Inferior parietal cortex (tissue), 1 donor: ENCODE results near the gene TBC1D22B.

ENCODE experiments used
- DNase-seq: peaks from one replicate; pipeline ENCODE4 v3.0.0-alpha.2; 2016; ENCODE audit errors: extremely low spot score

Gene TBC1D22B, protein sequence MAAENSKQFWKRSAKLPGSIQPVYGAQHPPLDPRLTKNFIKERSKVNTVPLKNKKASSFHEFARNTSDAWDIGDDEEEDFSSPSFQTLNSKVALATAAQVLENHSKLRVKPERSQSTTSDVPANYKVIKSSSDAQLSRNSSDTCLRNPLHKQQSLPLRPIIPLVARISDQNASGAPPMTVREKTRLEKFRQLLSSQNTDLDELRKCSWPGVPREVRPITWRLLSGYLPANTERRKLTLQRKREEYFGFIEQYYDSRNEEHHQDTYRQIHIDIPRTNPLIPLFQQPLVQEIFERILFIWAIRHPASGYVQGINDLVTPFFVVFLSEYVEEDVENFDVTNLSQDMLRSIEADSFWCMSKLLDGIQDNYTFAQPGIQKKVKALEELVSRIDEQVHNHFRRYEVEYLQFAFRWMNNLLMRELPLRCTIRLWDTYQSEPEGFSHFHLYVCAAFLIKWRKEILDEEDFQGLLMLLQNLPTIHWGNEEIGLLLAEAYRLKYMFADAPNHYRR

DNA sequence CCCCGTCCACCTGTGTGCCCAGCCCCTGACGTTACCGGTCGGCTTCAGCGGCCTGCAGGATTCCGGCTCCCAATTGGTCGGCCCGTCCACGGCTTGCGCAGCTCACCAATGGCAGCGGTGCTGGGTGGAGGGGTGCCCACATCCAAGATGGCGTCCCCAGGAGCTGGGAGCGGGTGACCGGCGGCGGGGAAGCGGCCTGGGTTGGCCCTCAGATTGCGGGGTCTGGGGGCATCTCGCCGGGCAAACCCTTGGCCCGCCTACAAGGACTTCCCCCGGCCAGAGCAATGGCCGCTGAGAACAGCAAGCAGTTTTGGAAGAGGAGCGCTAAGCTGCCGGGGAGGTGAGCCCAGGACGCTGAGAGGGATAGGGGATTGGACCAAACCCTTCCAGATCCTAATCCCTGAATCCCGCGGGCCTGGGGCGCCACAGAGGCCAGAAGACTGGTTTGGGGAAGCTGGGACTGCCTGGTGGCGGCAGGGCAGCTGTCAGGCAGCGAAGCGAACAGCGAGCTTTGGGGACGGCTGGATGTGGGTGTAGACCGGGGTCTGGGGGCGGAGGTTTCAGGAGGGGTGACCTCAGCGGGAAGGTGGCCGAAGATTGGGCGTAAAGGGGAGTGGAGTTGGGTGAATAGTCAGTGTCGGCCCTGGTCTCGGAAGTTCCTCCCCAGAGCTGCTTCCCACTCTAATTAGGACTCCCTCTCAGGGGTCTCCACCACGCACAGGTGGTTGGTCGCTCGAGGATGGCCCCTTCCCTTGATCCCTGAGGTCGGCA, at the start of gene TBC1D22B, which contains the start of gene TMEM217:
TSS of gene TBC1D22B (plus strand) at position 139 of the 771 bp plus-strand sequence. CDS start at position 285, 146 bp downstream.
TSS of gene TMEM217 (minus strand) at position 511 of the 771 bp plus-strand sequence. CDS start 39,114 bp downstream, outside the sequence.
- DNase-seq, result peak; percentile 93

GRCh38 chr6:37207903-37208456, 49.6 kb upstream of the TBC1D22B start:
- DNase-seq, result peak; percentile 75

- DNase-seq, result no peak
These were observed 48.8 kb upstream of the TBC1D22B start for GRCh38 chr6:37208793-37209192.

DNA sequence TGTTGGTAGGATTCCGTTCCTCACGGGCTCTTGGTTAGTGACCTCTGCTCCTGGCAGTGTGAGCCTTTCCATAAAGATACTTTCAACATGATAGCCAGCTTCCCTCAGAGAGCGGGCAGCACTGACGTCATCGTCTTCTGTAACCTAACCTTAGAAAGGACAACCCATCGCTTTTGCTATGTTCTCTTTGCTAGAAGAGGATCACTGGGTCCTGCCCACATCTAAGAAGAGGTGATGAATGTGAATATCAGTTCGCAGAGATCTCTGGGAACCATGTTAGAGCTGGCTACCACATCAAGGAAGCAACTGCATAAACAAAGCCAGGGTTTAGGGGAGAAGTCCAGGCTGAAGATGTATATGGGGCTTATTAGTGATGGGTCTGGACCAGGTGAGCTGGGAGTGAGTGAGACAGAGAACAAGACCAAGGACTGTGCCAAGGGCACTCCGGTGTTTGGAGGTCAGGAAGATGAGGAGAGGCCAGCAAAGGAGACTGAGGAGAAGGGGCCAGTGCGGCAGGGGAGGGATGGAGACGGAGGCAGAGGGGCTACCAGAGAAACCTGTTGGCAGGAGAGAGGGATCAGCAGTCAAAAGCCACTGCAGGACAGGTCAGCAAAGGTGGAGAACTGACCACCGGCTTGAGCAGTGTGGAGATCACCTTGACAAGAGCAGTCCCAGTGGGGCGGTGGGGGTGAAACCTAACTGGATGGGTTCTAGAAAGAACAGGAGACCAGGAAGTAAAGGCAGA, 47.9 kb upstream of the TBC1D22B start:
- DNase-seq, result no peak

- DNase-seq, result peak; percentile 94
These were observed 47.1 kb upstream of the TBC1D22B start for GRCh38 chr6:37210313-37210968.

DNA sequence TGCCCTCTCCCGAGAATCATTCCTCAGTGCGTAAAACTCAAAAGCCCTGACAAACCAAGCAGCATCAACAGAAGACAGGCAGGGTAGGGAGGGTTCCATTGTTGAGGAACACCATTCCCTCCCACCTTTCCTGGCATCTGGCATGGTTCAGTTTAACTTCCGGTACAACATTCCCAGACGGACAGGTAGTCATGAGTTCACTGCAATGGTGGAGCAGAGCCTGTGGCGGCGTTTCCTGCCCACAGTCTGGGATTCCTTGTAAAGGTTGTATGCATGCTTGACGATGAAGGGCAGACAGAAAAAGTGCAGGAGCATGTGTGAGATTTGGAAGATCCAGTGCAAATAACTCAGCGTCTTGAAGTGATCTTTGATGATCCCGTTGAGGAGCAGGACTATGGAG, 45.3 kb upstream of the TBC1D22B start:
- DNase-seq, result no peak

- DNase-seq, result no peak
These were observed 39.5 kb upstream of the TBC1D22B start for GRCh38 chr6:37218061-37218460.

GRCh38 chr6:37218511-37218910, 39.1 kb upstream of the TBC1D22B start:
- DNase-seq, result no peak

GRCh38 chr6:37221585-37222124, 35.9 kb upstream of the TBC1D22B start:
- no peak for DNase-seq

- DNase-seq, result peak; percentile 38
These were observed 35.2 kb upstream of the TBC1D22B start for GRCh38 chr6:37222125-37222967.

GRCh38 chr6:37222992-37223391, 34.6 kb upstream of the TBC1D22B start:
- DNase-seq, result no peak

DNA sequence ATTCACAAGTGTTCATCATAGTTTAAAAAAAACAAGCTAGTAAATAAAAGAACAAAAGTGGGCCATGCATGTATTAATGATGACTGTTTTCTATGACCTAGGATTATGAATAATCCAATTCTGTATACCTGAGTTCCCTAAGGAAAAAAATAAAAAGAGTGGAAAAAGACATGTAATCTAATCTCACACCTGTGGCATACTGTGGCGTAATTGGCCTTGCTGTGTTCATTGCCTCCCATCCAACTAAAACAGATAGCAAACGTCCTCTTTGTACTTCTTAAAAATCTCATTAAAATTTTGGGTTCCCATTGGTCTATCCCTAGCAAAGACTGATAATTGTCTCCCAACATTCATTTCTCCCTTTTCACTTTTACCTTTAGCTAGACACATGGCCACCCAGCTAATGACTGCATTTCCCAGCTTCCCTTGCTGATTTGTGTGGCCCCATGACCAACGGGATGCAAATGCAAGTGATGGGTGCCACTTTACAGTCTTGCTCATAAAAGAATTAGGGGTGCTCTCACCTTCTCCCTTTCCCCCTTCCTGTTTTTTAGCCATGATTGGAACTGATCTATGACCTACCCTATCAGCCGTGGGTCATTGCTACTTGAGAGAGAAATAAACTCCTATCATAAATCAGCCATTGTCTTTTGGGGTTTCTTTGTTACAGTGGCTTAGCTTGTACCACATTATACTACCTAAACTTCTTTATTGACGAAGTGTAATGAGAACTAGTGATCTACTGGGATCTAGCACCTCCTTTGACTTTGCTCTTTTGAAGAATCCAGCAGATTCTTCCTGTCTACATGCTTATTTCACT, 32.0 kb upstream of the TBC1D22B start:
- DNase-seq, result no peak

DNA sequence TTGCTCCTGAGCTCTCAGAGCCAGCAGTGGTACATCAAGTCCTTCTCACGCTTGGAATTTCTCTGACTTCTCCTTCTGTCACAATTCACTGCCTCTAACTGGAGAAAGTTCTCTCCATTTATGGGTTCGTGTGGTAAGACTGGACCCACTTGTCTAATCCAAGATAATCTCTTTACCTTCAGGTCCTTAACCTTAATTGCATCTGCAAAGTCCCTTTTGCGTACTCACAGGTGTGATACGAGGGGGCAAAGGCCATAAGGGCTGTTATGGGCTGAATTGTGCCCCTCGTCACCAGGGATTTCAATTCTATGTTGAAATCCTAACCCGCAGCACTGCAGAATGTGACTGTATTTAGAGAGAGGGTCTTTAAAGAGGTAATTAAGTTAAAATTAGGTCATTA, 27.5 kb upstream of the TBC1D22B start:
- DNase-seq, result no peak

GRCh38 chr6:37232430-37233017, 25.0 kb upstream of the TBC1D22B start:
- DNase-seq, result no peak

DNA sequence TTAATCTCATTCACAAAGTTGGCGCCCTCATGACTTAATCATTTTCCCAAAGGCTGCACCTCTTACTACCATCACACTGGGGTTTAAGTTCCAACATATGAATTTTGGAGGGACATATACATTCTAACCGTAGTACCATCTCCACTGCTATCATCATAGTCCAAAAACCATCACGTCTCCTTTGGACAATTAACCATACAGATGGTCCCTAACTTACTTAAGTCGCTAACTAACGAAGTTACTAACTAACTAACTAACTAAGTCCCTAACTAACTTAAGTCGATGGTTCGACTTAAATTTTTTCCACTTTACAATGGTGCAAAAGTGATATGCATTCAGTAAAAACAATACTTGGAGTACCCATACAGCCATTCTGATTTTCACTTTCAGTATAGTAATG, 24.0 kb upstream of the TBC1D22B start:
- DNase-seq, result no peak

DNA sequence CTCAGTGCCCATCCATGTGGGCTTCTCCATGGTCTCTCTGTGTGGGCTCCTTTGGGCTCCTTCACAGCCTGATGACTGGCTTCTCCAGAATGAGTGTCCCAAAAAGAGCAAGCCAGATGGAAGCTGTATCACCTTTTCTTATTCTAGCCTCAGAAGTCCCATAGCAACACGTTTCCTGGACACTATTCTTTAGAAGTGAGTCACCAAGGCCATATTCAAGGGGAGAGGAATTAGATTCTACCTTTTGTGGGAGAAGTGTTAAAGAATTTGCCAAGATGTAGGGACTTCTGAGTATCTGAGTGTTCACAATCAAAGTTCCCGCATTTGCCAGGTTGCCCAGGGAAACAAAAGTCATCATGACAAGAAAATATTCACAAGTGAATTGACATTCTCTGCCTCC, 20.7 kb upstream of the TBC1D22B start:
- DNase-seq, result no peak

- no peak for DNase-seq
These were observed 19.8 kb upstream of the TBC1D22B start for GRCh38 chr6:37237789-37238188.

GRCh38 chr6:37238381-37238780, 19.2 kb upstream of the TBC1D22B start:
- DNase-seq, result peak; percentile 31

DNA sequence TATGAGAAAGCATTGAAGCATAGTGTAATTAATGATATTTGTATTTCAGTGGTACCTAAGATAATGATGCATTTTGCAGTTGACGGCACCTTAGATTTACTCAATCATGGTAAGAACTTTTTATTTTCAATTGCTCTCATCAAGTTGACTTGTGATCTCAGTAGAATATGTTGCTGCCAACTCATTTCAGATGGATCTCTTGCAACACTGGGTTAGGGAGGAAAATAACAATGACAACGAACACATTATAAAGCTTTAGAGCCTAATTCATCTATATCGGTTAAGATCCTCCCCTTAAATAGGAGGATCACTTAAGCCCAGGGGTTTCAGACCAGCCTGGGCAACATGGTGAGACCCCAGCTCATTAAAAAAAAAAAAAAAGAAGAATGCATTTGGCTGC, 18.0 kb upstream of the TBC1D22B start:
- no peak for DNase-seq
